H1 (cell line): ENCODE results near the gene ZNF839. TPM values are rescaled to one million over a fixed set of nuclear protein-coding genes. Genes with fewer than 3 reads are reported as not detected.

Experiments
- CTCF ChIA-PET: fragments of 300-600 bp; sonication (Branson Sonifier 250); formaldehyde crosslinking; loops from one replicate; lab custom pipeline; 2021; ENCODE audit not compliant: partially characterized antibody; lab: Charles Lee
- POLR2A ChIA-PET: fragments of 300-600 bp; sonication (Branson Sonifier 250); formaldehyde crosslinking; loops from one replicate; lab custom pipeline; 2021; ENCODE audit warnings: inconsistent platforms; ENCODE audit not compliant: partially characterized antibody; lab: Charles Lee
- DNase-seq, 2 experiments: peaks; one replicate each; pipeline versions ENCODE4 v3.0.0 to v3.0.0-alpha.2; 2010 to 2022; ENCODE audit warnings: low spot score in 2 of 2, low read depth in 1 of 2, mixed read lengths in 1 of 2
- FAIRE-seq: peaks from 2 replicates; lab custom pipeline; 2011; peaks lifted over from hg19 to GRCh38; lab: Jason Lieb, UNC
- H2AFZ ChIP-seq: 2 replicates; pipeline ENCODE4 v1.8.1; 2012; ENCODE audit warnings: low read length, inconsistent platforms
- H2AK5ac ChIP-seq: 2 replicates; pipeline ENCODE4 v1.6.1; 2013; ENCODE audit warnings: low read depth, low read length
- H2BK120ac ChIP-seq: replicated peaks from 2 replicates; pipeline ENCODE3; 2013; ENCODE audit warnings: low read depth, low read length, inconsistent platforms
- H2BK12ac ChIP-seq: 2 replicates; pipeline ENCODE4 v1.6.1; 2013; ENCODE audit warnings: low read depth, low read length
- H2BK15ac ChIP-seq: 2 replicates; pipeline ENCODE4 v1.6.1; 2013; ENCODE audit warnings: low read length
- H2BK20ac ChIP-seq: 2 replicates; pipeline ENCODE4 v1.6.1; 2013; ENCODE audit warnings: low read length
- H2BK5ac ChIP-seq: 2 replicates; pipeline ENCODE4 v1.6.1; 2013; ENCODE audit warnings: low read depth, low read length
- H3K14ac ChIP-seq: 2 replicates; pipeline ENCODE4 v1.6.1; 2013; ENCODE audit warnings: inconsistent platforms; ENCODE audit not compliant: insufficient read length
- H3K18ac ChIP-seq: 2 replicates; pipeline ENCODE4 v1.6.1; 2013; ENCODE audit warnings: low read length; ENCODE audit errors: extremely low read depth
- H3K23ac ChIP-seq: 2 replicates; pipeline ENCODE4 v1.6.1; 2013; ENCODE audit warnings: inconsistent platforms; ENCODE audit not compliant: insufficient read length
- H3K23me2 ChIP-seq: 2 replicates; pipeline ENCODE4 v1.6.1; 2013; ENCODE audit warnings: low read depth, low read length
- H3K27ac ChIP-seq: 2 replicates; pipeline ENCODE4 v1.6.1; 2011; ENCODE audit warnings: low read depth, low read length, inconsistent platforms
- H3K27me3 ChIP-seq, 4 experiments: replicated peaks in 1 of 4; 1 replicate in 1 of 4; 2 replicates in 3 of 4; pipeline versions ENCODE4 v1.6.1 to v1.8.1; 2011 to 2013; ENCODE audit warnings: low read length in 3 of 4, mild to moderate bottlenecking in 3 of 4, inconsistent platforms in 2 of 4, mixed read lengths in 2 of 4, moderate library complexity in 1 of 4; ENCODE audit not compliant: control insufficient read depth in 3 of 4, insufficient read depth in 3 of 4; ENCODE audit errors: extremely low read depth in 1 of 4
- H3K36me3 ChIP-seq, 4 experiments: 2 replicates each; pipeline versions ENCODE4 v1.6.1 to v1.8.1; 2011 to 2013; ENCODE audit warnings: mild to moderate bottlenecking in 4 of 4, low read length in 3 of 4, moderate library complexity in 2 of 4, control low read depth in 1 of 4, inconsistent platforms in 1 of 4; ENCODE audit not compliant: insufficient read depth in 4 of 4, control insufficient read depth in 2 of 4
- H3K4ac ChIP-seq: replicated peaks from 2 replicates; pipeline ENCODE3; 2013; ENCODE audit warnings: low read length, low read depth, mixed read lengths, inconsistent platforms; ENCODE audit not compliant: insufficient read length
- H3K4me1 ChIP-seq, 4 experiments: replicated peaks in 1 of 4; 1 replicate in 1 of 4; 2 replicates in 3 of 4; pipeline versions ENCODE4 v1.6.1 to v1.8.1; 2011 to 2013; ENCODE audit warnings: low read length in 3 of 4, inconsistent platforms in 2 of 4, mixed read lengths in 1 of 4; ENCODE audit not compliant: insufficient read depth in 4 of 4, control insufficient read depth in 3 of 4
- H3K4me2 ChIP-seq, 2 experiments: 2 replicates each; pipeline versions ENCODE4 v1.6.1 to v1.8.1; 2011 to 2013; ENCODE audit warnings: low read depth in 2 of 2, low read length in 2 of 2, control low read depth in 1 of 2, inconsistent platforms in 1 of 2, mild to moderate bottlenecking in 1 of 2; ENCODE audit not compliant: insufficient read depth in 1 of 2
- H3K4me3 ChIP-seq, 4 experiments: fragments of 200-600, 300-600 bp in 1 of 4; sonication (generic), shearing (Covaris generic), sonication (Bioruptor Twin) in 1 of 4; 2 replicates each; pipeline versions ENCODE4 v1.5.1 to v1.8.1; 2011 to 2016; ENCODE audit warnings: low read length in 4 of 4, low read depth in 3 of 4, control low read depth in 2 of 4, inconsistent platforms in 2 of 4, mild to moderate bottlenecking in 2 of 4, mixed read lengths in 1 of 4, moderate library complexity in 1 of 4; ENCODE audit not compliant: insufficient read depth in 2 of 4; ENCODE audit errors: extremely low read depth in 1 of 4
- H3K56ac ChIP-seq: replicated peaks from 2 replicates; pipeline ENCODE3; 2013; ENCODE audit warnings: low read depth, mild to moderate bottlenecking, mixed read lengths, low read length, inconsistent platforms; ENCODE audit not compliant: insufficient read length
- H3K79me1 ChIP-seq: 2 replicates; pipeline ENCODE4 v1.6.1; 2013; ENCODE audit warnings: low read depth, low read length, control low read depth
- H3K79me2 ChIP-seq, 2 experiments: 2 replicates each; pipeline versions ENCODE4 v1.6.1 to v1.8.1; 2012 to 2013; ENCODE audit warnings: low read length in 2 of 2, mild to moderate bottlenecking in 2 of 2, inconsistent platforms in 1 of 2; ENCODE audit not compliant: insufficient read depth in 2 of 2, control insufficient read depth in 1 of 2
- H3K9ac ChIP-seq, 4 experiments: replicated peaks in 1 of 4; 1 replicate in 1 of 4; 2 replicates in 3 of 4; pipeline versions ENCODE4 v1.6.1 to v1.8.1; 2011 to 2013; ENCODE audit warnings: low read depth in 3 of 4, low read length in 3 of 4, control low read depth in 2 of 4, mild to moderate bottlenecking in 2 of 4, moderate library complexity in 2 of 4, inconsistent platforms in 1 of 4; ENCODE audit errors: extremely low read depth in 1 of 4
- H3K9me3 ChIP-seq, 2 experiments: 2 replicates each; pipeline versions ENCODE4 v1.6.1 to v1.8.1; 2012 to 2013; ENCODE audit warnings: mild to moderate bottlenecking in 2 of 2, moderate library complexity in 2 of 2, control low read depth in 1 of 2, inconsistent platforms in 1 of 2, low read depth in 1 of 2, low read length in 1 of 2, mixed read lengths in 1 of 2; ENCODE audit not compliant: insufficient read depth in 2 of 2
- H4K20me1 ChIP-seq, 2 experiments: replicated peaks in 1 of 2; 2 replicates each; pipeline versions ENCODE3 to v1.8.1; 2011 to 2013; ENCODE audit warnings: inconsistent platforms in 2 of 2, low read length in 2 of 2, mild to moderate bottlenecking in 1 of 2; ENCODE audit not compliant: insufficient read depth in 2 of 2, control insufficient read depth in 1 of 2
- H4K5ac ChIP-seq: 2 replicates; pipeline ENCODE4 v1.6.1; 2013; ENCODE audit warnings: low read length, low read depth, mixed read lengths, inconsistent platforms; ENCODE audit not compliant: insufficient read length
- H4K8ac ChIP-seq: 2 replicates; pipeline ENCODE4 v1.8.0; 2013; ENCODE audit warnings: mild to moderate bottlenecking, moderate library complexity, low read length, inconsistent platforms; ENCODE audit not compliant: insufficient read depth; ENCODE audit errors: extremely low read depth
- H4K91ac ChIP-seq: replicated peaks from 2 replicates; pipeline ENCODE3; 2013; ENCODE audit warnings: low read length, mixed read lengths, inconsistent platforms; ENCODE audit not compliant: insufficient read length
- SP4 ChIP-seq: IDR thresholded peaks from 2 replicates; pipeline ENCODE4 v1.6.1; 2012; ENCODE audit warnings: low read length, inconsistent platforms
- polyA plus RNA-seq, 7 experiments: library from polyadenylated mRNA; depleted of rRNA in 3 of 7; stranded (reverse) in 5 of 7; unstranded in 2 of 7; fragments of >200 nt in 5 of 7; fragments of 200-250 nt in 2 of 7; gene quantifications; 1 replicate in 5 of 7; 2 replicates in 1 of 7; 4 replicates in 1 of 7; pipeline versions ENCODE4 v1.2.1 to v1.2.3, GENCODE V29; 2011 to 2013; ENCODE audit warnings: missing spikeins in 2 of 7, mixed read lengths in 2 of 7
- total RNA-seq: library from RNA; stranded (reverse); fragmentation: NEBNext Ultra II Directional; extraction: Animal tissue kit (Norgen Biotek cat#: 25700); gene quantifications from 2 replicates; pipeline ENCODE4 v1.2.1, GENCODE V29; 2021

The ZNF839 gene
- total and polyA plus RNA-seq, 2 of the 8 experiments (the other 6 are each of a cell fraction or from before 2014, with no cell fraction given) = 8.1 to 9.4 TPM

- Histone ChIP-seq H2AK5ac (no peak overlapping the region), H2BK20ac (no peak overlapping the region), H2BK5ac (no peak overlapping the region), H3K4me3 (no peak overlapping the region), H3K36me3 (peaks cover 0 to 12% (median 3%) of the 10 kb centered on the region in 4 experiments), H3K14ac (no peak overlapping the region), H3K79me1 (peaks cover 2% of the 10 kb centered on the region; the same call in 1 of the 2 replicates), H4K20me1 (peaks cover 0 to 4% of the 10 kb centered on the region in 2 experiments), H3K4me2 (no peak overlapping the region), H3K4me1 (no peaks in the 10 kb centered on the region), H3K4ac (no peak overlapping the region), H3K79me2 (no peaks in the 10 kb centered on the region), H3K9me3 (no peaks in the 10 kb centered on the region), H4K8ac (no peak overlapping the region), H3K27ac (no peak overlapping the region), H2AFZ (no peak overlapping the region), H2BK12ac (no peak overlapping the region), H3K56ac (no peak overlapping the region), H3K23ac (no peak overlapping the region), H3K23me2 (no peaks in the 10 kb centered on the region), H2BK120ac (no peak overlapping the region), H3K9ac (no peak overlapping the region), H4K91ac (no peak overlapping the region), H4K5ac (no peak overlapping the region), H2BK15ac (no peak overlapping the region), H3K18ac (no peak overlapping the region), H3K27me3 (no peaks in the 10 kb centered on the region)
- FAIRE-seq (no peak), DNase-seq (no peak)
- POLR2A ChIA-PET = no interaction called here
- CTCF ChIA-PET = no interaction called here
- TF ChIP-seq SP4 = no peak
Measured at GRCh38 chr14:102377696-102378095, 58.1 kb downstream of the ZNF839 start.
